Lower leg skin (tissue), 3 donors: ENCODE results near the gene SLC25A48.

Source experiments
- CTCF ChIP-seq, 3 donors: fragments of 450-650 bp; IDR thresholded peaks; one replicate each; pipeline ENCODE4 v1.5.1; 2016; ENCODE audit warnings: antibody characterized with exemption in 3 of 3, mild to moderate bottlenecking in 3 of 3, moderate library complexity in 2 of 3
- POLR2A ChIP-seq, 2 donors: fragments of 450-650 bp; IDR thresholded peaks; one replicate each; pipeline ENCODE4 v1.6.1; 2016 to 2017; ENCODE audit warnings: antibody characterized with exemption in 2 of 2, mild to moderate bottlenecking in 1 of 2, moderate library complexity in 1 of 2

- TF ChIP-seq CTCF (IDR thresholded peaks at IDR 0.05) (no peak), POLR2A (IDR thresholded peaks at IDR 0.05) (no peak)
Measured at GRCh38 chr5:135850671-135851070, 16.2 kb downstream of the SLC25A48 start.
